Stimulated activated CD4-positive, alpha-beta T cell treated with anti-CD3 and anti-CD28 coated beads, Interleukin-2, amount 100 ng/mL, for 4 hours (primary cell): ENCODE data around the gene UPF1.

Experiments used
- DNase-seq: peaks from one replicate; pipeline ENCODE4 v3.0.0-alpha.2; 2020; ENCODE audit warnings: low read depth

The UPF1 gene

DNA sequence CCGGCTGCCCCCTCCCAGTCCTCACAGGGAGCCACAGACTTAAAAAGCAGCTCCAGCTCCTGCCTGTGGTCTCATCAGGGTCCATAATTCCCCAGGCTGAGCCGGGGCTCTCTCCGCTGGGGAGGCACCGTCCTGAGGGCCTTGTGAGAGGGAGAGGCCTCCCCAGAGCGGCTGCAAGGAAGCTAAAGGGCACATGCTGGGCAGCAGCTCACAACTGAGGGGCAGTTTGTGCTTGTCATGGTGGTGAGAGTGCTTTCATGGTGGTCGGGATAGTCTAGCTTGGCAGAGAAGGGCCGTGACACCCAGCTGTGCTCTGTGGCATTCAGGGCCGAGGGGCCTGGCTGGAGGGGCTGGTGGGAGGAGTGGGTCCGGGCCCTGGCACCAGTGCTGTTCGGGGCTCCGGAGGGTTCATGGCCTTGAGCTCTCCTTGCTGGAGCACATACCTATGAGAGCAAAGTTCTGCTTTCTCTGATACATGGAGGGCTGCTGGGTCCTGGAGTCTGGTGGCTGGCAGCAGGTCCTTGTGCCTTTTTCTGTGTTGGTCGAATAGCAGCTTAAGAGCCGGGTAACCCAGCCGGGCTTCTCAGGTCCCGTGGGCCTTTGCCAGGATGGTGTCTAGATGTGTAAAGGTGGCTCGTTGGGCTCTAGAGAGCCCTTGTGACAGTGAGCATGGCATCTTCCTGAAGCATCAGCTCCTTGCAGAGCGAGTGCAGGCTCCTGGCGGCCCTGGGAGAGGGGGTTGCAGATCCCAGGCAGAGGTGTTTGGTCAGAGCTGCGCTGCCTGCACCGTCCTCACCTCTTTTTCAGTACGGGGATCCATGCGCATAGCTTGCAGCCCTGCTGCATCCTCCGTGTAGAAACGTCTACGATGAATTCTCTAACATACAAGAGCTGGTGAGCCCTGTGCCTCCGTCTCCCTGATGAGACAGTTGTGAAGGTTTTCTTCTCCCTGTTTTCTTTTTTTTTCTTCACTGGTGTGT is 8.8 kb downstream of the UPF1 start:
- no peak for DNase-seq

DNA sequence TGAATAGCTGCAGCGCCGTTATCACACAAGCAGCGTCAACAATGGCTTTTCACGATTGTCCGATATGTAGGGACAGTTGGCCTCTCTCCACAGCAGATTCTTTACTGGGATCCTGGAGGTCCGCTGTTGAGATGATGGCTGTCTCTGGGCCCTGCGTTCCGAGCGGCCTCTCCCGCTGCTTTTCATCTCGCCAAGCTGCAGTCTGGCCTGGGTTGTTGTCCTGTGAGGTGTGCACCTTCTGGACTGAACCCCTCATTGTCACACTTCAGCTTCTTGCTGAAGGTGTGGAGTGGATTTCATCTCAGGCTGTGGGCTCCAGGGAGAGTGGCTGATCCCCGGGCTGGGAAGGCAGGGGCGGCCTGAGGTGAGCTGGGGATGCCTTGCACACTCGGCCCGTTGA is 9.6 kb downstream of the UPF1 start:
- no peak for DNase-seq

DNA sequence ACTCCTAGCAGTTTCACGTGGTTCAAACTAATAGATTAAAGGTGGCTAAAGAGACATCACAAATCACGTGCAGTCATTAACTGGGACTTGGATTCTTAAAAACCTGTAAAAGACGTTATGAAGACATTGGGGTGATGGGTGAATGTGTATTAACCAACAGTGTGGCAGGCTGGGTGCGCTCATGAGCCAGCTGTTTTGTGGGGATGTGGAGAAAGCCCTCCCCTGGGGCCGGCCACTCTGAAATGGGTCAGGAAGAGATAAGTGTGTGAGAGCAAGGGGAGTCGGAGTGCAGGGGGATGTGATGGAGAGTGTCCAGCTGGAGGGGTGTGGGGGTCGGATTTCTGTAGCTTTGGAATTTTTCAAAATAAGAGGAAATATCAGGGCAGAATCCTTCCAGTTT is 10.4 kb downstream of the UPF1 start:
- no peak for DNase-seq

DNA sequence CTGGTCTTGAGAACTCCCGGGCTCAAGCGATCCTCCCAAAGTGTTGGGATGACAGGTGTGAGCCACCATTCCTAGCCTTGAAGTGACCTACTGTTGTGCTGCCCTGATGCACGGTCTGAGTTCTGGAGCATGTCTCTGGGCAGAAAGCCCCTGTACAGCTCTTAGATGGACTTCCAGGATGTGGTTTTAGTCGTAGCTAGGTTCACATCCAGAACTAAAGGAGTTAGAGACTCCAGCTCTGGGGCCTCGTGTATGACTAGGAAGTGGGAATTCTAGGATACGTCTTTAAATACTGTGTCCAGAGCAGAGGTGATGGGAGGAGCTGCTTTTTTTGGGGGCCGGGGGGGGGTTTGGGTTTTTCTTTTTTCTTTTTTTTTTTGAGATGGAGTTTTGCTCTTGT is 12.2 kb downstream of the UPF1 start:
- DNase-seq = no peak

DNA sequence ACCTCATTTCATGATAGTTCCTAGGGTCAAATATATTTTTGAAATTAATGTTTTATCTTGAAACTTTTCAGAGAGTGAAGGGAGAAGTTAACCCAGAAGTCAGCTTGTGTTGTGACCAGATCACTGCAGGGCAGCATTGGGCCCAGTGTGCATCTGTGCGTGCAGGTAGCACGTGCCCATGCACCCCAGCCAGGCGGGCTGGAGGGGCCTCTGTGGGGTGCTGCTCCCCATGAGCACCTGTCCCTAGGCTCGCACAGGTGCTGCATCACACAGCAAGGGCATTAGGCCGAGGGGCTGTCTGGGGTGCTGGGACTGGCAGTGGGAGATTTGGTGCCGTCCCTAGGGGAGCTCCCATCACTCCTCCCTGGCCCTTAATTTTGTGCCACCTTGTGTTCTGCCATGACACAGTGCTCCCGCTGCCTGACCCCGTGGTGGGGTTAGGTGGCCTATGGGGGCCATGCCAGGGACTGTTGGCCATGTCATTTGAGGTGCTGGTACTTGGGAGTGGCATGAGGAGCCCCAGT is 13.1 kb downstream of the UPF1 start:
- DNase-seq = no peak

DNA sequence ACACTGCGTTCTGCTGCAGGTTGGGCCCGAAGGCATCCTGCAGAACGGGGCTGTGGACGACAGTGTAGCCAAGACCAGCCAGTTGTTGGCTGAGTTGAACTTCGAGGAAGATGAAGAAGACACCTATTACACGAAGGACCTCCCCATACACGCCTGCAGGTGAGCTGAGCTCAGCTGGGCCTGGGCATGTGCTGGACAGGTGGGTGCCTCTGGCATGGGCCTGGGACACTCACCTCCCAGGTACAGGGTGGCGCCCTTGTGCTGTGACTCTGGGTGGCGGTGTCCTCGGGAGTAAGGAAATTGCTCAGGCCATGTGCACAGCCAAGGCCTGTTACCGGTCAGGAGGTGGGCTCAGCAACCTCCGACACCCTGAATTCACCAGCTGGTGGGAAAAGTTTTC is 14.2 kb downstream of the UPF1 start:
- DNase-seq = no peak

DNA sequence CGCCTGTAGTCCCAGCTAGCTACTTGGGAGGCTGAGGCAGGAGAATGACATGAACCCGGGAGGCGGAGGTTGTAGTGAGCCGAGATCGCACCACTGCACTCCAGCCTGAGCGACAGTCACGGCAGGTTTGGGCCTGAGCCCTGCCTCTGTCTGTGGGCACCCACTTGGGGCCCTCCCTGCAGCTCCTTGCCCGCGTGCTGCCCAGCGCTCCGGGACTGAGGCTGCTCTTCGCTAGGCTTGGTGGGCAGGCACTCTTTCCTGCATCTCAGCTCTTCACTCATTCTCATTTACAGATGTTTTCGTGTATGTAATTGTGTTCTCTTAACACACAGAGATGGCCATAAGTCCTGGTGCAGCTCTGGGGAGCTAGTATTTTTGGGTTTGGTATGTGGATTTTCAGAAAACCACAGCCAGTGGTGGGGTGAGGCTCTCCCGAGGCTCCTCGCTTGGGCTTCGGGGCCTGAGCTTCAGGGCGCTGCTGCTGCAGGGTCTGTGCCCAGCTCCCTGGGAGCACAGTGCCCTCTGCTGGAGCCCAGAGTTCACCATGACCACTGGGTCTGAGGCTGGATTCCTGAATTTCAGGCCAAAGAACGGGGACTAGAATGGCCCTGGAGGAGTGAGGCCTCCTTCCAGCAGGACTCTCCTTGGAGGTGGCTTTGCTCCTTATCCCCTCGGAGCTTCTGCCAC is 15.2 kb downstream of the UPF1 start:
- DNase-seq = peak; percentile 51

DNA sequence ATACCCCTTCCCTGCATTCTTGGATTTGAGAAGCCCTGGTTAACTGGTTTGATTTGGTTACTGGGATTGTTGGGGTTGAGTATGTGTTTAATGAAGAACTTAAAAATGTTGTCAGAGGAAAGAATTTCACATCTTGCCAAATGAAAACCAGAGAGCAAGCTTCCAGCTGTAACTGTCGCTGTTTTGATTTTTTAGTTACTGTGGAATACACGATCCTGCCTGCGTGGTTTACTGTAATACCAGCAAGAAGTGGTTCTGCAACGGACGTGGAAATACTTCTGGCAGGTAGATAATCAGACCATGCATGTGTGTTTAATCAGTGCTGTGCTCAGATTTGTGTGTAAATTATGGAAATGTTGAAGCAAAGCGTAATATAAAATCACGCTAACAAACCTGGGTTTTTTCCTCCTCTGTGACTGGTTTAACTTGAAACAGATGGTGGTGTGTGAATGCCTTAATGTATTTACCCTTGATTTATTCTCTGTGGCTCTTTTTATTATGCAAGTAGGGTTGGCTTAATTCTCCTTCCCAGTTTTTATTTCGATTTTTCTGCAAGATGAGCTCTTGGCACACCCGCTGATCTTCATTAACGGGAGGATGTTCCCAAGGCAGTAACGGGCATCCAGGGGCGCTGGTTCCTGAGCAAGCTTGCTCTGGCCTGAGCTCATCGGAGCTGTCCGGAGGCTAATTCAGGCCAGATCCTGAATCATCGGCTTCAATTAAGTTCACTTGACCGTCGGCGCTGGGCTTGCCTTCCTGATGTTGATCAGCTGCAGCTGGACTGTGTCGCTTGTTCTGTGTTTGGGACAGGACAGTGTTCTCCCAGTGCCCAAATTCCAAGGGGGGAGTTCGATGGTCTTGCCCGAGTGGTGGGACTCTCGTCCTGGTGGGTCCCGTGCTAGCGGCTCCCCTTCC is 16.0 kb downstream of the UPF1 start:
- no peak for DNase-seq

DNA sequence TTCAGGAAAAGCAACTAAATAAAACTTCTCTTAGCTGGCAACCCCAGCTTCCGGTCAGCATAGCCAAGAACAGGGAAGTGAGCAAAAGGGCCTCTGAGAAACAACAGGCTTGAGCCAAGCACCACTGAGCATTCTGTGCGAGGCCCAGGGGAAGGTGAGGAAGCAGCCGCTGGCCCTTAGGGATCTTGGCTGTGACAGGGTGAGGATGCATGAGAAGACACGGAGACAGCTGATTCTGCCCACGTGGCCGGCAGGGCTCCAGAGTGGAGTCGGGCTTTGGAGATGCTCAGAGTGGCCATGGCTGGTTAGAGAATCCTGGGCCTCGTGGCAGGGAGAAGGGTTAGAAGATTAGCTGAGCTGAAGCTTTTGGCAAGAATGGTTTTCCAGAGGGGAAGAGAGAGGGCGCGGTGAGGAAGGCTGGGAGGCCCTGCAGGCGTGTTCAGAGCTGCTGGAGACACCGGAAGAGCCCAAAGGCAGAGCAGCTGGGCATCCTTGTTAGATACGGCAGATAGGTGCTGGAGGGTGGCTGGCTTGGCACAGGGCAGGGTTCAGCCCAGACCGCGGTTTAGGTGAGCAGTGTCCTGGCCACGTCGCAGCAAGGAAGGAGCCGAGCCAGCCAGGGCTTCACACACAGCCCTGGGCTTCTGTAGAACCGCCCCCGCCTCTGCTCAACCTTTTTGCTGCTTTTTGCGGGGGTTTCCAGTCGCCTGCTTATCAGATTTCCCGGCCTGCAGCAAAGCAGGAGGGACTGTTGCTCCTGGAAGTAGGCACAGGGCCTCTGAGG is 17.3 kb downstream of the UPF1 start:
- DNase-seq = no peak

DNA sequence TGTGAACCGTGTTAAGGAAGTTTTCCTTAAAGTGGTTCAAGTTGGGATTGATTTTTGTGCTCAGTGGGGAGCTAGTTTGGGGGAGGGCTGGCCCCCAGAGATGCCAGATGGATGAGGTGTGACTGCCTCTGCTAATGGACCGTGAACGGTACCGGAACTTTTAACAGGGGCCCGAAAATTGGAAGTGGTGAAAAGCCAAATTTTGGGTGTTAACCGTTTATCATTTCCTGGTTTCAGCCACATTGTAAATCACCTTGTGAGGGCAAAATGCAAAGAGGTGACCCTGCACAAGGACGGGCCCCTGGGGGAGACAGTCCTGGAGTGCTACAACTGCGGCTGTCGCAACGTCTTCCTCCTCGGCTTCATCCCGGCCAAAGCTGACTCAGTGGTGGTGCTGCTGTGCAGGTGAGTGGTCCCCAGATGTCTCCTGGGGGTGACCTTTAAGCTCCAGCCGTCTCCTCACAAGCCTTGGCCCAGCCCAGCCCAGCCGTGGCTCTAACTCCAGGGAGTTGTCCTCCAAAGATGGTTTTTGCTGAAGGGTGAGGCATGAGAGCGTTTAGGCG is 18.2 kb downstream of the UPF1 start:
- DNase-seq = no peak

DNA sequence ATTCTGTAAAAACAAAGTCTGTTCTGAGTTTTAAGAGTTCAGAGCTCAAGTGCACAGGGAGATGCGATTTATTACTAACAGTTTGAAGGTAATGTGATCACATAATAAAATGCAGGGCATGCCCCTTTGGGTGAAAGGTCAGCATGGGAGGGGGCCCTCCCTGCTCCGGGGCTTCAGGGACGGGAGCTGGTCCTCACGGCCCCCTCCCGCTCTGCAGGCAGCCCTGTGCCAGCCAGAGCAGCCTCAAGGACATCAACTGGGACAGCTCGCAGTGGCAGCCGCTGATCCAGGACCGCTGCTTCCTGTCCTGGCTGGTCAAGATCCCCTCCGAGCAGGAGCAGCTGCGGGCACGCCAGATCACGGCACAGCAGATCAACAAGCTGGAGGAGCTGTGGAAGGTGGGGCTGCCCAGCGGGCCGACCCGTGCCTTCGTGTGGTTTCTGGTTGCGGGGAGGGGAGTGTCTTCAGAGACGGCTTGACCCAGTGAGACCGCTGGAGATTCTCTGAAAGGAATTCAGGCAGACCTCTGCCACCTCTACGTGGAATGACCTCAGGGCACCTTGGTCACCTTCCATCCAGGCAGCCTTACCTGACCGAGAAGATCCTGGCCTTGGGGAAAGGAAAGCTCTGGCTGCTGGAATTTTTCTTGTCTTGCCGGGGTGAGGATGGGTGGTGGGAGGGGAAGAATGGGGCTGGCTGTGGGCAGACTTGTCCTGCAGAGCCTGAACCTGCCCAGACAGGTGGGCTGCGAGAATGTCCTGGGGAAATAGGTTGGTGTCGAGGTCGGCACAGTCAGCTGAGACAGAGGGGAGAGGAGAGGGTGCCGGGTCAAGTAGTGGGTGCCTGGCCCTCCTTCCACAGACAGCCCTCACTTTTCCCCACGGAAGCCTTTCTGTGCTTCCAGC is 19.0 kb downstream of the UPF1 start:
- no peak for DNase-seq

DNA sequence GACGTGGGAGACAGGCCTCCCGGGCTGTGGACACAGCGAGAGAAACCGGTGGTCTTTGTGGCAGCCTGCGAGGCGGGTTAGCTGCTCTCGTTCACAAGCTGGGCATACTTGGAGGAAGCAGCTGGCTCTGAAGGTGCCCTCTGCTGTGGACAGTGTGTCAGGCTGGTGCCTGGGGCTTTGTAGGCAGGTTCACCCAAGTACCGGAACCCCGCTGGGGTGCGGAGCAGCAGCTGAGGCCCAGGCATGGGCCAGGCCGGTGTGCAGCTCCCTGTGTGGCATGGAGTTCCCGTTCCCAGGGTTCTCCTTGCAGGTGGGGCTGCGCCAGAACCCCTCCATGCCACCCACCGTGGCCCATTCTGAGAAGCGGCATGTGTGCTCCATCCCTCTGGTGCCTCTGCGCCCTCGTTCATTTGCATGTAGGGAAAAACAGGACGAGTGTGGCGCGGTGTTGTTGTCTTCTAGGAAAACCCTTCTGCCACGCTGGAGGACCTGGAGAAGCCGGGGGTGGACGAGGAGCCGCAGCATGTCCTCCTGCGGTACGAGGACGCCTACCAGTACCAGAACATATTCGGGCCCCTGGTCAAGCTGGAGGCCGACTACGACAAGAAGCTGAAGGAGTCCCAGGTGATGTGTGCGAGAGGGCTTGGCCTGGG is 20.0 kb downstream of the UPF1 start:
- DNase-seq = no peak

DNA sequence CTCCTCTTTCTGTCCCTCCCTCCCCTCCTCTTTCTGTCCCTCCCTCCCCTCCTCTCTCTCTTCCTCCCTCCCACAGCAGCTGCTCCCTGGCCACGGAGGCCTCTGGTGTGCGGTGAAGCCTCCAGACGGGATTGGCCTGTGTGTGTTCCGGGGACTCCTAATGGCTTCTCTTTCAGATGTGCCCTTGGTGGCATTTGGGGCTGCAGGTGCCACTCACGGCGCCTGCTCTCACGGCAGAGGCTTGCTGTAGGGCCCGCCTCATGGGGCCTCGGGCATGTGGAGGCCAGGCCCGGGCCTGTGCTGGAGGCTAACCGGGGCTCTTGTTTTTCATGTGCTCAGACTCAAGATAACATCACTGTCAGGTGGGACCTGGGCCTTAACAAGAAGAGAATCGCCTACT is 20.9 kb downstream of the UPF1 start:
- no peak for DNase-seq

DNA sequence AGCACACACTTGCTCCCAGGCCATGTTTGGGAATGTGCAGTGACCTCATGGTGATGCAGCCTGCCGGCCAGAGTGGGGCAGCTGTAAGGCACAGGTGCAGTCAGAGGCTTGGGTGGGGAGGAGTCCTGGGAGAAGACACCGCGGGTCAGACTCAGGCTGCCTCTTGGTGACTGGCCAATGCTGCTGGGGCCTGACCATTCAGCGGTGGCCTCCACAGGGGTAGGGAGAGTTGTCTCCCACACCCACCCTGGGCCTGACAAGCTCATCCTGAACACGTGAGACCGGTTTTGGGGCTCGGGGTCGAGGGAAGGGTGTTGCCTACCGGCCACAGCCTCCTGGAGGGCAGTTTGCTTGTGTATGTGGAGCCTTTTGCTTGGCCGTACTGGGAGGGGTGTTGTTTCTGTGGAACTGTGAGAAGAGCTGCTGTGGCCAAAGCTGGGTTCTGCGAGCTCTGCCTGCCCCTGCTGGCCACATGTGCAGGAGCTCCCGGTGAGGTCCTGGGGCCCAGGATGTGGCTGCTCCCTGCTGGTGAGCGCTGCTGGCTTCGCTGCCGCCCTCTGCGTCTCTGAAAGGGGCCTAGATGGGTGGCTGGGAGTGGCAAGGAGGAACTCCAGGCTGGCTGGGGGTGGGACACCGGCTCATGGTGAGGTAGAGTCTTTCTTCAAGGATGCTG is 22.1 kb downstream of the UPF1 start:
- DNase-seq = no peak

DNA sequence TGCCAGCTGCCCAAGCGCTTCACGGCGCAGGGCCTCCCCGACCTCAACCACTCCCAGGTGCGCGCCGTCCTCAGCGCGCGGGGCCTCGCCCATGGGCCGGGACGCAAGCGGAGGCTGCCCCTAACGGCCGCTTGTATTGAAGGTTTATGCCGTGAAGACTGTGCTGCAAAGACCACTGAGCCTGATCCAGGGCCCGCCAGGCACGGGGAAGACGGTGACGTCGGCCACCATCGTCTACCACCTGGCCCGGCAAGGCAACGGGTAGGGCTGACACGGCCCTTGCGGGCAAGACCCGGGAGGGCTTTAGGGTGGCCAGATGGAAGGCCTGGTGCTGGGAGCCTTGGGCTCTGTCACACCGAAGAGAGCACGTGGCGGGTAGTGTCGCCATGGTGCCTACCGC is 23.2 kb downstream of the UPF1 start:
- no peak for DNase-seq

DNA sequence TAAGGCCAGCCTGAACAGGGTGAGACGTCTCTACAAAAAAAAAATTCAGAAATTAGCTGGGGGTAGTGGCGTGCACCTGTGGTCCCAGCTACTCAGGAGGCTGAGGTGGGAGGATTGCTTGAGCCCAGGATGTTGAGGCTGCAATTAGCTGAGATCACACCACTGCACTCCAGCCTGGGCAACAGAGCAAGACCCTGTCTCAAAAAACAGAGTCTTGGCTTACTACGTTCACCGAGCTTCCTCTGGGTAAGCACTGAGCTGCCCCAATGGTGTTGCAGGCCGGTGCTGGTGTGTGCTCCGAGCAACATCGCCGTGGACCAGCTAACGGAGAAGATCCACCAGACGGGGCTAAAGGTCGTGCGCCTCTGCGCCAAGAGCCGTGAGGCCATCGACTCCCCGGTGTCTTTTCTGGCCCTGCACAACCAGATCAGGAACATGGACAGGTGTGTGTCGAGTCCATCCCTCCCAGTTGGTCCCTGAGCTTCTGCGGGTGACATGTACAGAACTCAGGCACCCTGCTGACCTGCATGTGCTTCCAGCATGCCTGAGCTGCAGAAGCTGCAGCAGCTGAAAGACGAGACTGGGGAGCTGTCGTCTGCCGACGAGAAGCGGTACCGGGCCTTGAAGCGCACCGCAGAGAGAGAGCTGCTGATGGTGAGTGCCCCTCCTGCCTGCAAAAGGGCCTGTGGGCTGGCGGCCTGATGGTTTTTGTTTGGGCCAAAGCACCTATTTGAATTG is 24.1 kb downstream of the UPF1 start:
- no peak for DNase-seq

DNA sequence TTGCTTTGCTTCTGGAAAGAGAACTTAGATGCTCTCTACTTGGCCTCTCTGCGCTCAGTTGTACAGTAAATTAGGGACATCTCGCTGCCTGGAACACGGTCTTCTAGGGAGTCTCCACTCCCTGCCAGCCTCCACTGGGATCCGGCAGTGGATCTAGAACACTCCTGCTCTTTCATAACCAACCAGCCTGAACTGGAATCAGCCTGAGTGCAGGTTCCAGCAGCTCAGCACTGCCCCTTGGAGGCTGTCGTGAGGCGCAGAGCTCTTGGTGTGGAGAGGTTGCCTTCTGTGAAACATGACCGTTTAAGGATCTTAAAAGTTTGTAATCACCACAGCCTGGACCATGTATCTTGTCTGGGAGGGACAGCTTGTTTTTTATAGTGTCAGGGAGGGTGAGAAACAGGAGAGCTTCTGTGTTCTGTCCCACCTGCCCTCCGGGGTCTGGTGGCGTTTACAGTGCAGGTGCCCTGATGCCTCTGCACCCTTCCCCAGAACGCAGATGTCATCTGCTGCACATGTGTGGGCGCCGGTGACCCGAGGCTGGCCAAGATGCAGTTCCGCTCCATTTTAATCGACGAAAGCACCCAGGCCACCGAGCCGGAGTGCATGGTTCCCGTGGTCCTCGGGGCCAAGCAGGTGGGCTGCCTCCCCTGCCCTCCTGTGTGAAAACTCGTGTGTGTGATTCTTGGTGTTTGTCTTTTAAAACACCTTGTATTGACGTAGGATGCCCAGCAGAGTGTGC is 24.8 kb downstream of the UPF1 start:
- DNase-seq = no peak
